Measurements from ENCODE around the gene CYBA.

CYBA gene

GRCh38 chr16:88659160-88659559 lies 8.3 kb upstream of the CYBA start:
- no peak for DNase-seq

GRCh38 chr16:88658714-88659113 lies 7.9 kb upstream of the CYBA start:
- DNase-seq = no peak

GRCh38 chr16:88657371-88657770 lies 6.5 kb upstream of the CYBA start:
- DNase-seq = no peak

DNA sequence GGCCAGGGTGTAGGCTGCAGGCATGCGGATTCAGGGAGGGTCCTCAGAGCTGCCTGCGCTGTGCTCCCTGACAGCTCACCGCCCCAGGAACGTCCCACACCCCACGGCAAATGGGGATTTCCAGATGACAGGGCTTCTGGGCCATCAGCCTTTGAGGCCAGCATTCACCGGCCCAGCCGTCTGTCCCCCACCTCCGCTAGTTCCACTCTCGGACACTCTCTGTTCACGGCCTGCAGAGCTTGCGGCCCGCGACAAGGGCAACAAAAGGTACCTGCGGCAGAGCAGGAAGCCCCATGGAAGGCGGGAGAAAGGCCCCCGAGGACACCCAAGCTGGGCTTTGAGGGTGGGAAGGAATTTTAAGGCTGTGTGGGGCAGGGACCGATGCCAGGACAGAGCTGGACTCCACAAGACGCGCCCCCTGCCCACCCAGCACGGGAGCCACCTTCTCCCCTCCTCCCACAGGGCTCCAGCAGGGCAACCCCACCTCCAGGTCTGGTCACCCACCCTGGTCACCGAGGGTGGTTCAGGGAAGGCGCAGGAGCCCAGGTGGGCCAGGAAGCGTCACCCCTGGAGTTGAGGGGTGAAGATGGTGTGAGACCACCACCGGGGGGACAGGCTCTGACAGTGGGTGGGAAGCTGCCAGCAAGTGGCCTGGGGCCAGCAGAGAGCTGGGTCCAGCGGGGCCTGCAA lies 5.6 kb upstream of the CYBA start:
- no peak for DNase-seq

DNA sequence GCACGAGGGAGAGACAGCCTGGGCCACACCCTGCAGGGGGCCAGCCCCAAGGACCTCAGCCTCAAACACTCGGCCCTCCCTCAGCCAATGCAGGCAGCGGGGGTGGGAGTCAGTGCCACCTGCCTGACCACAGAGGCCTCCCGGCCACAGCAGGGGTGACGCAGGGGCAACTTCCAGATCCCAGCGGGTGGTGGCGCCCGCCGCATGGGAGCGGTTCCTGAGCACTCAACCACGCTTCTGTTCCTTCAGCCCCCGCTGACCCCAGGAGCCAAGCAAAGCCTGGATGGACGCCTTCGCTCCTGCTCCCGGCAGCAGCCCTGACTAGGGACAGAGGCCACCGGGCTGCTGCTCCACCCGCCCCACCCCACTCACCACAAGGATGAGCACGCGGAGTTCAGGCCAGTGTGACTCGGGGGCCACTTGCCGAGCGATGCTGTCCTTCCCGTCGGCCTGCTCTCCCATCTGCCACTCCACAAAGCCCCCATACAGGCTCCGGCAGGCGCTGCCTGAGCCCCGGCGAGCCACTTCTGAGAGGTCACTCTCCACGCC lies 5.0 kb upstream of the CYBA start:
- DNase-seq = no peak

DNA sequence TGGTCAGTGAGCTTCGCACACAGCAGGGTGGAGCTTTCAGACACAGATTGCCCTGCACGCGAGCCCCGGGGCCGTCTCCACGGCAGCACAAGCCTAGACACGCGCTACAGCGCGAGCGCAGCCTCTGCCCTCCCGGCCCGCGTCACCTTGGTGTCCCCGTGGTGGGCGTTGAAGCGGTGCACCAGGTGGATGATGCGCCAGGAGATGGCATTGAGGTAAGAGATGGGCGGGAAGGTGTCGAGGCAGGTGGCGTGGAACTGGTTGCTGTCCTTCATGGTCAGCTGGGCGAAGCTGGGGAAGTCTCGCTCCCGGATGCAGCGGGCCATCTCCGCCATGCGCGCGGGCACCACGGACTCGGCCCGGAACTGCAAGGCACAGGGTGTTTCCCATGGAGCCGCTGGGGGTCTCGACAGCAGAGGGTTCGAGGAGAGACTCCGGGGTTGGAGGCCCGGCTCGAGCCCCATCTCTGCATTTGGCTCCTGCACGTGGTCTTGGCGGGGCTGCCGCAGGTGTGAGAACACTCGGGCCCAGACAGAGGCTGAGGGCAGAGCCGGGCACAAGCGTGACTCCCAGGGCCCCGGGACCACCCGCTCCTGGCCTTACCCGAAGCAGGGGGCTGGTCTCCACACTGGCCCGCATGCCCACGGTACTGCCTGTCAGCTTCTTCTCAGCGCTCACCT lies 4.3 kb upstream of the CYBA start:
- DNase-seq = no peak

- DNase-seq = no peak
Measured at GRCh38 chr16:88654363-88655052, 3.7 kb upstream of the CYBA start.

- DNase-seq = no peak
Measured at GRCh38 chr16:88653596-88654362, 2.9 kb upstream of the CYBA start.

GRCh38 chr16:88653101-88653500 lies 2.2 kb upstream of the CYBA start:
- no peak for DNase-seq

DNA sequence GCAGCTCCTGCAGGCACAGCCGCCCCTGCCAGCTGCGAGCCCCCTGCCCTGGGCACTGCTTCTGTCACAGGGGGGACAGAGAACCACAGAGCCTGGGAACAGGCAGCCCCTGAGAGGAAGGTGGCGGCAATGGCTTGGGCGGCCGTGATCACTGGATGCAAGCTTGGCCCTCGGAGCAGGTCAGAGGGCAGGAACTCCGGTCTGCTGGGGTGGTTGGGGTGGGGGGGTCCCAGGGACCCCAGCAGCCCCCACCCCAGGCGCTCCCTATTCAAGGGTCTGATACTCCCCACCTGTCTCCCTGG lies 1.9 kb upstream of the CYBA start:
- DNase-seq = no peak

DNA sequence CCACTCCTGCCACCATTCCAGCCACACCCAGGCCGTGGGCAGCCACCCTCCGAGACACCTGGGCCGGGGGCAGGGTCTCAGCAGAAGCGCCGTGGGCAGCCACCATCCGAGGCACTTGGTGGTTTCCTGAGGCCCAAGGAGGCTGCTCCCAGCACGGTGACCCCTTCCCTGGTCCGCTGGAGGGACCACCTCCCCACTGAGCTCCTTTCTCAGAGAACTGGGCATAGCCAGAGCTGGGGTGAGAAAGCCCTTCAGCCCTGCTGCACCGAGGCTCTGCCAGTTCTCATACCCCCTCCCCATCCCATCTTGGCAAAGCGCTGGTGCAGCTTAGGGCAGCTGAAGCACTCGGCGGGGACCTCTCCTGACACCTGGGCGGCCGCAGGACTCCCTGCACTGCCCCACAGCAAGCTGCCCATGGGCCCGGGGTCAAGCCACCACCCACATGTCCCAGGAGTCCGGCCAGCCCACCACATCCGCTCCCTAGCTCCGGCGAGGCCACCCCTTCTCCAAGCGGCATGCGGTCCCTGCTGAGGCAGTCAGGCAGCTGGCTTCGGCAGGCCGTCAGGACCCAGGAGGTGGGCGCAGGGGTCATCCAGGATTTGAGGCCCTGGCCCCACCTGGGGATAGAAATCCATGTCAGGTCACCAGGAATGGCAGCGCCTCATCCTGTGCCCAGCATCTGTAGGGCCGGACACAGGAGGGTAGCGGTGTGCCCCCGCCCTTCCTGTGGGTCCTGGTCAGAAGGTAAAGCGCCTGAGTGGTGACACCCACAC lies 1.3 kb upstream of the CYBA start:
- DNase-seq = no peak

DNA sequence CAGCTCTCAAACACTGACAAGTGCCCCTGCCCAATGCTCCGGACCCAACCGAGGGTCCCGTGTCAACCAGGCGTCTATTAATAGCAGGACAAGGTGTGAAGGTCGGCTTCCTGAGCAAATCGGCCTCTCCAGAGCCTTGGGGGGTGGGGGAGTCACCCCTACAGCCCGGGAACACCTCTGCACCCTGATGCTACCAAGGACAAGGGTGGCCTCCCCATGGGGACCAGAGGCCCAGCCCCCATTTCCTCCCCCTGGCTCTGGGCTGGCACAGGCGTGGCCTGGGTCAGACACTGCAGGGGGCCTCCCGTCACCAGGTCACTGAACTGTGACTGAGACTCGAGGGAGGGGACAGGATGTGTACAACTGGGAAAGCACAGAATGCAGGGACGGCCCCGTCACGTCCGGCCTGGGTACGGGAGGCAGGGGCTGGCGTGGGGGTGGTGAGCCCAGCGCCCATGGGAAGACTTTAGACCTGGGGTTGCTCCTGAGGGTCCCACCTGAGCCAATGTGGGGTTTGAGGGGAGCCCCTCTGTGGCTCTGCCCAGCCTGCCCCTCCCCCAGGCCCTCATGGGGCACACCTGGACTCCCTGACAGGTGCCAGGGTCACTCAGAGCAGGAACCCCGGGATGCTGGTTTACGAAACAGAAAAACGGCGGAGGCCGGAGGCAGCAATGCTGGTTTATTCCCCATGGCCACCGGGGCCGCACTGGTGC lies 579 bp upstream of the CYBA start:
- DNase-seq = no peak

- DNase-seq = no peak
Measured at GRCh38 chr16:88649924-88650748, 717 bp downstream of the CYBA start.

- no peak for DNase-seq
Measured at GRCh38 chr16:88649195-88649923, 1.5 kb downstream of the CYBA start.

- DNase-seq = no peak
Measured at GRCh38 chr16:88647178-88648070, 3.4 kb downstream of the CYBA start.

DNA sequence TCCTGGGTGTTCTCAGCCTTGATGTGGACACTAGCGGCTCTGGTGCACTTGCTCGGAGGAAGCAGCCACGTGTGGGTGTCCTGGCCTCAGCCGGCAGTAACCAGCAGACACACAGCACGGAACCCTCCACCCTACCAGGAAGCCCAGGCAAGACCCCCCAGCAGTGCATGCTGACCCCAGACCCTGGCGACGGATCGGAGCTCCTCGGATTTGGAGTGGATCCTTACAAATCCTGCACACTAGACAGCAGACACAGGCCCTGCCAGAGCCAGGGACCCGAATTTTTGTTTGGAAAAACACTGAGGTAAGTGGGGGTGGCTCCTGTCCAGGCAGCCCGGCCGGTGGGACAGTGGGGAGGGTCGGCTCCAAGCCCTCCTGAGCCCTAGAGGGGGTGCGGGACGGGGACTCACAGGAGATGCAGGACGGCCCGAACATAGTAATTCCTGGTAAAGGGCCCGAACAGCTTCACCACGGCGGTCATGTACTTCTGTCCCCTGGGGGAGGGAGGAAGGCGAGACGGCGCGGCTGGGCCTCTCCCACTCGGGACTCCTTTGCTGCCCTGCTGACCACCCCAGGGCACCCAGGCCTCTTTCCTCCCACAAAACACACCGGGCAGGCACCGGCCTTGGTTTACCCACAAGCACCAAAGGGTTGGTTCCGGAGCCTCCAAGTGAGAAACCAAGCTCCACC lies 4.4 kb downstream of the CYBA start:
- no peak for DNase-seq

DNA sequence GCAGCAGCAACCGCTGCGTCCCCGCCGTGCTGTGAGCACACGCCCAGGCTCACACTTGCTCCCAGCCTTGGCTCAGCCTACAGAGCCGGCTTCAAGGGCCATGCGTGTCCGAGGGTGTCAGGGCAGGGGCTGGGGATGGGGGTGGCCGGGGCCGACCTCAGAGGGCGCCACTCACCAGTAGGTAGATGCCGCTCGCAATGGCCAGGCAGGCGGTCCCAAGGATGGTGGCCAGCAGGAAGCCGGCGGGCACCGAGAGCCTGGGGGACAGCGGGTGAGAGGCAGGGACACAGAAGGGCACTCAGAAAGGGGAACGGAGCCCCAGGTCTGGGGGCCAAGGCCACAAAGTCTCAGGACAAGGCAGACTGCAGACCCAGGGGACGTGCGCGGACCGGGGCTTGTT lies 4.9 kb downstream of the CYBA start:
- no peak for DNase-seq

GRCh38 chr16:88645455-88645854 lies 5.4 kb downstream of the CYBA start:
- DNase-seq = no peak

GRCh38 chr16:88643644-88643932 lies 7.3 kb downstream of the CYBA start:
- no peak for DNase-seq

Data from midbrain (tissue), 1 donor.